Activated naive CD8-positive, alpha-beta T cell treated with anti-CD3 and anti-CD28 coated beads for 36 hours (primary cell): ENCODE results near the gene MYO5C. TPM values are rescaled to one million over a fixed set of nuclear protein-coding genes. Genes with fewer than 3 reads are reported as not detected.

Experiments
- DNase-seq: peaks from one replicate; pipeline ENCODE4 v3.0.0; 2021
- H3K27ac Mint-ChIP-seq: one replicate; pipeline ENCODE4 v1.8.0; 2022; ENCODE audit warnings: mild to moderate bottlenecking, moderate library complexity, mixed read lengths
- H3K27me3 Mint-ChIP-seq: one replicate; pipeline ENCODE4 v1.8.0; 2022; ENCODE audit warnings: mild to moderate bottlenecking, mixed read lengths
- H3K36me3 Mint-ChIP-seq: one replicate; pipeline ENCODE4 v1.8.0; 2021; ENCODE audit warnings: mild to moderate bottlenecking, mixed read lengths
- H3K4me1 Mint-ChIP-seq: one replicate; pipeline ENCODE4 v1.8.0; 2021; ENCODE audit warnings: mixed read lengths
- H3K4me3 Mint-ChIP-seq: one replicate; pipeline ENCODE4 v1.8.0; 2022; ENCODE audit warnings: mild to moderate bottlenecking, moderate library complexity, mixed read lengths
- H3K9me3 Mint-ChIP-seq: one replicate; pipeline ENCODE4 v1.8.0; 2022; ENCODE audit warnings: mixed read lengths
- total RNA-seq, 2 experiments: library from RNA; stranded (reverse); gene quantifications; one replicate each; pipeline ENCODE4 v1.2.3, GENCODE V29; 2021

Gene MYO5C, protein sequence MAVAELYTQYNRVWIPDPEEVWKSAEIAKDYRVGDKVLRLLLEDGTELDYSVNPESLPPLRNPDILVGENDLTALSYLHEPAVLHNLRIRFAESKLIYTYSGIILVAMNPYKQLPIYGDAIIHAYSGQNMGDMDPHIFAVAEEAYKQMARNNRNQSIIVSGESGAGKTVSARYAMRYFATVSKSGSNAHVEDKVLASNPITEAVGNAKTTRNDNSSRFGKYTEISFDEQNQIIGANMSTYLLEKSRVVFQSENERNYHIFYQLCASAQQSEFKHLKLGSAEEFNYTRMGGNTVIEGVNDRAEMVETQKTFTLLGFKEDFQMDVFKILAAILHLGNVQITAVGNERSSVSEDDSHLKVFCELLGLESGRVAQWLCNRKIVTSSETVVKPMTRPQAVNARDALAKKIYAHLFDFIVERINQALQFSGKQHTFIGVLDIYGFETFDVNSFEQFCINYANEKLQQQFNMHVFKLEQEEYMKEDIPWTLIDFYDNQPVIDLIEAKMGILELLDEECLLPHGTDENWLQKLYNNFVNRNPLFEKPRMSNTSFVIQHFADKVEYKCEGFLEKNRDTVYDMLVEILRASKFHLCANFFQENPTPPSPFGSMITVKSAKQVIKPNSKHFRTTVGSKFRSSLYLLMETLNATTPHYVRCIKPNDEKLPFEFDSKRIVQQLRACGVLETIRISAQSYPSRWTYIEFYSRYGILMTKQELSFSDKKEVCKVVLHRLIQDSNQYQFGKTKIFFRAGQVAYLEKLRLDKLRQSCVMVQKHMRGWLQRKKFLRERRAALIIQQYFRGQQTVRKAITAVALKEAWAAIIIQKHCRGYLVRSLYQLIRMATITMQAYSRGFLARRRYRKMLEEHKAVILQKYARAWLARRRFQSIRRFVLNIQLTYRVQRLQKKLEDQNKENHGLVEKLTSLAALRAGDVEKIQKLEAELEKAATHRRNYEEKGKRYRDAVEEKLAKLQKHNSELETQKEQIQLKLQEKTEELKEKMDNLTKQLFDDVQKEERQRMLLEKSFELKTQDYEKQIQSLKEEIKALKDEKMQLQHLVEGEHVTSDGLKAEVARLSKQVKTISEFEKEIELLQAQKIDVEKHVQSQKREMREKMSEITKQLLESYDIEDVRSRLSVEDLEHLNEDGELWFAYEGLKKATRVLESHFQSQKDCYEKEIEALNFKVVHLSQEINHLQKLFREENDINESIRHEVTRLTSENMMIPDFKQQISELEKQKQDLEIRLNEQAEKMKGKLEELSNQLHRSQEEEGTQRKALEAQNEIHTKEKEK (N-terminal part only)
- under 1 TPM; 0.56 to 0.98 TPM for total RNA-seq

DNA sequence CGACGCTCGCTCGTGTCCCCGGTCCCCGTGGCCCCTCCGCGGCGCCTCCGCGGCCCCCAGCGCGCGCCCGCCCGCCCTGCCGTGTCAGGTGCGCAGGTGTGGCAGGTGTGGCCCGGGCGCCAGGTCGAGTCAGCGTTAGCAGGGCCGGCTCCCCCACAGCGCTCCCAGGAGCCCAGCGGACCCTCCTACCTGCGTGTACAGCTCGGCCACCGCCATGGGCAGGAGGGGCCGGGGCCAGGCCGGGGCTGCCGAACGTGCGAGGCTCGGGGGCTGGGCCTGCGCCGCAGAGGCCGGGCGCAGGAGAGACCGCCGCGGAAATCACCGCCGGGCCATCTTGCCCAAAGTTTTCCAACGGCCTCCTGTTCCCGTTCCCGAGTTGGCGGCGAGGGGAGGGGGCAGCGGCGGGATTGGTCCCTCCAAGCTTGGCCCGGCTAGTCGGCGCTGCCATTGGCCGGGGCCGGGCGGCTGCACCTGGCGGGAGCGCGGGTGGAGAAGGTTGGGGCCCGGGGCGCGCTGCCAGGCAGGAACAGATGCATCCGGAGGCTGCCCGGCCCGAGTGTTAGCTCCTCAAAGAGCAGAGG lies at the start of gene MYO5C:
Gene MYO5C, minus strand, starts transcription at position 384 of the 581 bp plus-strand sequence. Its CDS starts 168 bp downstream, at position 216.
- peaks cover 52% of the 10 kb centered on the region for H3K27me3 Mint-ChIP-seq
- H3K36me3 Mint-ChIP-seq: no peaks in the 10 kb centered on the region
- DNase-seq: peak; percentile 20
- no peaks in the 10 kb centered on the region for H3K9me3 Mint-ChIP-seq
- H3K4me3 Mint-ChIP-seq: peak within 1 kb of the TSS; percentile 42
- no peak within 1 kb of the TSS for H3K27ac Mint-ChIP-seq
- H3K4me1 Mint-ChIP-seq: peaks cover 2% of the 10 kb centered on the region

DNA sequence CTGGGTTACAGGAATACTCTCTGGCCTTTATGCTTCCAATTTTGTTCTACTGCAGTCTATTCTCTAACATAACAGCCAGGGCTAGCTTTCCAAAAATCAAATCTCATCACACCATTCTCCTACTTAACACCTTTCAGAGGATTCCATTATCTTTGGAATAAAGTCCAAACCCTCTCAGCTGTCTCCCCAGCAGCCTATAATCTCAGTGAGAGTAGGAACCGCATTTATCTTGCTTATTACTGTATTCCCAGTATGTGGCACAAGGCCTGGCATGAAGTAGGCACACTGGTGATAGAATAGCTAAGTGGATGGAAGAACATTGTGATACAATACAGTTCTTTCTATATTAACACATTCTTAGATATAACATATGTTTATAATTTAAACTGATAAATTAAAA lies 49.0 kb upstream of the MYO5C start:
- Mint-ChIP-seq H3K27me3 (no peaks in the 10 kb centered on the region), H3K4me1 (no peaks in the 10 kb centered on the region), H3K9me3 (no peaks in the 10 kb centered on the region), H3K27ac (no peak overlapping the region), H3K36me3 (no peaks in the 10 kb centered on the region), H3K4me3 (no peak overlapping the region)
- no peak for DNase-seq

DNA sequence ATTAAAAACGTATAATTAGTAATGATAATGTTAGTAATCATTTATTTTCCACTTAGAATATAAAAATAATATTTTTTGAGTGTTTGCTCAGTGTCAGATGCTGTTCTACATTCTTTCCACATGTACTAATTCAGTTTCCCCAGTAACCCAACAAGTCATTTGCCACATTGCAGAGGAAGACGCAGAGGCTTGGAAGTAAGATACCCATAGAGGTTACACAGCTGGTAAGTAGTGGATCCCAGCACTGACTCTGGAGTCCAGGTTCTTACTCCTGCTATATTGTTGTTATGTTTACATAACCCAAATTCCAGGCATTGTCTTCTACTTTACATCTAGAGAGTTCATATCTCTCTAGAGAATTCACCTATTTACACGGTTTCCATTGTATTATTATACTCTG lies 48.2 kb upstream of the MYO5C start:
- no peak for DNase-seq
- H3K36me3 Mint-ChIP-seq: no peaks in the 10 kb centered on the region
- H3K4me3 Mint-ChIP-seq: no peak overlapping the region
- no peaks in the 10 kb centered on the region for H3K9me3 Mint-ChIP-seq
- no peaks in the 10 kb centered on the region for H3K4me1 Mint-ChIP-seq
- no peak overlapping the region for H3K27ac Mint-ChIP-seq
- H3K27me3 Mint-ChIP-seq: no peaks in the 10 kb centered on the region

DNA sequence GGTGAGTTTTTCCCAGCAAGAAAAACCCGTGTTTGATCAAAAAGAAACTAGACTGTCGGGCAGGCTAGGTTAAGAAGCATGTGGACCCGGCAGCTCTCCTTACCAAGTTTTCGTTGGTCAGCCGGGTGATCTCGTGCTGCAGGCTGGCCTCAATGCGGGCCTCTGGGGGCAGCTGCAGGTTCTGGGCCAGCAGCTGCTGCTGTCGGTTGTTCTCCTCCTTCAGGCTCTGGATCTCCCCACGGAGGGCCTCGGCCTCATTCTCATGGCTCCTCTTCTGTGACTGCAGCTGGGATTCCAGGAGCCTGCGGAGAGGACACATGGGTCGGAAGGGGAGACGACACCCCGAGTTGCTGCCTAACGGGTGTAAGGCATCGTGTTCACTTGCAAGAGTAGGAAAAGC lies 44.5 kb upstream of the MYO5C start:
- H3K4me3 Mint-ChIP-seq: no peak overlapping the region
- H3K4me1 Mint-ChIP-seq: no peaks in the 10 kb centered on the region
- no peaks in the 10 kb centered on the region for H3K36me3 Mint-ChIP-seq
- H3K27ac Mint-ChIP-seq: no peak overlapping the region
- DNase-seq: no peak
- no peaks in the 10 kb centered on the region for H3K27me3 Mint-ChIP-seq
- H3K9me3 Mint-ChIP-seq: no peaks in the 10 kb centered on the region

DNA sequence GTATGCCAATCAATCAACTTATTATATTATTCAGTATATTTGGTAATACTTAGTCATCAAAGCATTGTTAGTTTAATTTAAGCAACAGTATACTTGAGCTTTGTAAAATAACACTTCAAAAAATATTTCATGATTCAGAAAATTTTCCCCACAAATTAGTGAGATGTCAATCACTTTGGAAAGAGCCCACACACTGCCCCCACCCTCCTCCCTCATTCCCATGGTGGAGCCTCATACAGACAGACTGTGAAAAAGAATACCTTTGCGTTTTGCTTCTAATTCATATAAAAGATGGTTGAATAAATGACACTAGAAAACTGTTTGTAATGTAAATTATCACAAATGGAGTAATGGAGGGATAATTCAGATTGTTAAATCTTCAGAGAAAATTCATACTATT lies 43.3 kb upstream of the MYO5C start:
- H3K36me3 Mint-ChIP-seq: peaks cover 2% of the 10 kb centered on the region

DNA sequence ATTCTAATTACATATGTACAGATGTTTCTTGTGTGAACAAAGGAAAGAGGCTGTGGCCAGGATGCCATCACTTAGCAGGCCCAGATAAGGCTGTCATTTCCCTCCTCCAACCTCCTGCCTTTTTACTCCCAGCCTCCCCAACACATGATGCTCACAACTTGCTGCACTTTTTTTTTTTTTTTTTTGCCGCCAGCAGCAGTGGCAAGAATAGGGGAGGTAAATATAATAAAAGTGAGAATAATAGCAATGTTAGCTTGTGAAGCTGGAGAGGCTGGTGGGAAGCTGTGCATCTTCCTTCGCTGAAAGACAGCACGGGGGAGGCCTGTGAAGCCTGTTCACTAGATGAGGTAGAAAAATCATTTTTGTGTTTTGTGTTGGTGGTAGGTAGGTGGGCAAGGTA lies 42.5 kb upstream of the MYO5C start:
- Mint-ChIP-seq H3K27me3 (no peaks in the 10 kb centered on the region), H3K27ac (no peak overlapping the region), H3K4me3 (no peak overlapping the region), H3K9me3 (no peaks in the 10 kb centered on the region), H3K36me3 (peaks cover 2% of the 10 kb centered on the region), H3K4me1 (peaks cover under 1% of the 10 kb centered on the region)
- DNase-seq: no peak

More for the DNA sequence above, 43.3 kb upstream of the MYO5C start:
- no peak for DNase-seq
- Mint-ChIP-seq H3K4me3 (no peak overlapping the region), H3K9me3 (no peaks in the 10 kb centered on the region), H3K27ac (no peak overlapping the region), H3K4me1 (no peaks in the 10 kb centered on the region), H3K27me3 (no peaks in the 10 kb centered on the region)

DNA sequence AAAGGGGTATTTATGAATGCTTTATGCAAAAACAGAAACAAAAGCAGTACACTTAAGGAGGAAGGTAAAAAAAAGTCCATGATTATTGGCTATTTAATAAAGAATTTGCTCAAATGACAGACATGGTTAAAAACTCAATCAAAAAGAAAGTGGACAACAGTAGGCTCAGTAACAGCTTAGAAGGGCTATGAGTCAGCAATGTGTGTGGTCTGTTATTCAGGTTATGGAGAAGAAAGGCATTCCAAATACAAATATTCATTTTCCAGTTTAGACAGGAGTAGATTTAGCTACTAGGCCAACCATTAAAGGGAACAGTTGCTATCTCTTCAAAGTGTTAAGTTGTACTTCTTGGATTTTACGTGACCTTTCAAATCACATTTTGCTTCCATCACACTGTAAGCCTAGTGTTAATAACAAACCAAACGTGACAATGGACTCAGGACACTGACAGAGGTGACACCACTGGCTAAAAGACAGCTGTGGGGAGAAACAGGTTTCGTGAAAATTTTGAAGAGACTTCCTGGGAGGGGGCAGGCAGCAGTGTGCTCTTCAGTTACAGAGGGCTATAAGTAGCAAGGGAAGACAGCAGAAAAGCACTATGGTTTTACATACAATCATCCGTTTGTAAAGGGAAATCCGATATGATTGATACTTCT lies 41.7 kb upstream of the MYO5C start:
- Mint-ChIP-seq H3K9me3 (no peaks in the 10 kb centered on the region), H3K27ac (peak overlapping the region; percentile 2), H3K4me1 (peaks cover 3% of the 10 kb centered on the region), H3K36me3 (peaks cover 2% of the 10 kb centered on the region), H3K27me3 (no peaks in the 10 kb centered on the region), H3K4me3 (no peak overlapping the region)
- DNase-seq: no peak

DNA sequence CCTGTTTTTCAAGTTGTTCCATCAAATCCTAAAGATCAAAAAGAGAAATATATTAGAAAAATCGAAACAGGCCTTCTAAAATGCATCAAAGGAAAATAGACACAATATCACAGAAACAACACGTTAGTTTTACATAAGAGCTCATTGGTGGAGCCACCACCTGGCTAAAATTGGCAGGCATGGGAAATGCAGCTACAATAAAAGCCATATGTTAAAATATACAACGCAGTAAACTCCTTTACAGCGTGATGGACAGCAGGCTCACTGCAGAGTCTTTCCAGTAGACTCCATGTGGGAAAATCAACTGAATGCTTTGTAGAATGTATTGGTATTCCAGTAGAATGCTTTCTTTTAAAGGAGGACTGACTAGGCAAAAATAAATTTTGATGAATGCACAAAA lies 40.9 kb upstream of the MYO5C start:
- H3K4me3 Mint-ChIP-seq: no peak overlapping the region
- H3K36me3 Mint-ChIP-seq: peaks cover 2% of the 10 kb centered on the region
- no peak overlapping the region for H3K27ac Mint-ChIP-seq

DNA sequence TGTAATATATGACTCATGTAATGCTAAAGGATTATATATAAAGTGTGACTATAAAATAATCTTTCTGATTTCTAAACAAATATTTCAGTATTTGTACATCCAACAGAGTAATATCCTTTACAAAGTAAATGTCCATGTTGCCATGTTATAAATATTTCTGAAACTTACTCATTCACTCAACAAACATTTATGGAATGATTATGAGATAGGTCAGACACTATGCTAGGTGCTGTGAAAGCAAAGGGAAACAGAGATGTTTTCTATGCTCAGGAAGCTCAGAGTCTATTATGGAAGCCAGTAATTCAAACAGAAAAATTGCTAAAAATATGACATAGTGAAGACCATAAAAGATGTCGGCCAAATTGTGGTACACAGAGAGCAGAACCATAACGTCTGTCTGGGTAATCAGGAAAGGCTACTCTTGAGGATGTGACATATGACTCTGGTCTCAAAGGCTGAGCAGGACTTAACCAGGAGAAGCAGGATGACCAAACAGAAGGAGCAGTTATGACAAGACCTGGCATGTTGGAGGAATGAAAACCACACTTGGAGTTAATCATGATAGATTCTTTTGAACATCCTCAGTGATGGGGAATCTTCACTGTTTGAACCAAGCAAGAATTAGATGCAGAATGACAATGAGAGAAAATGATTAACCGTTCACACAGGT lies 39.0 kb upstream of the MYO5C start:
- H3K27me3 Mint-ChIP-seq: no peaks in the 10 kb centered on the region
- H3K4me1 Mint-ChIP-seq: peaks cover 14% of the 10 kb centered on the region
- H3K27ac Mint-ChIP-seq: no peak overlapping the region
- peaks cover 2% of the 10 kb centered on the region for H3K36me3 Mint-ChIP-seq
- DNase-seq: no peak
- no peaks in the 10 kb centered on the region for H3K9me3 Mint-ChIP-seq
- no peak overlapping the region for H3K4me3 Mint-ChIP-seq

More for the DNA sequence above, 40.9 kb upstream of the MYO5C start:
- H3K4me1 Mint-ChIP-seq: peaks cover 10% of the 10 kb centered on the region
- H3K27me3 Mint-ChIP-seq: no peaks in the 10 kb centered on the region
- H3K9me3 Mint-ChIP-seq: no peaks in the 10 kb centered on the region
- DNase-seq: no peak

DNA sequence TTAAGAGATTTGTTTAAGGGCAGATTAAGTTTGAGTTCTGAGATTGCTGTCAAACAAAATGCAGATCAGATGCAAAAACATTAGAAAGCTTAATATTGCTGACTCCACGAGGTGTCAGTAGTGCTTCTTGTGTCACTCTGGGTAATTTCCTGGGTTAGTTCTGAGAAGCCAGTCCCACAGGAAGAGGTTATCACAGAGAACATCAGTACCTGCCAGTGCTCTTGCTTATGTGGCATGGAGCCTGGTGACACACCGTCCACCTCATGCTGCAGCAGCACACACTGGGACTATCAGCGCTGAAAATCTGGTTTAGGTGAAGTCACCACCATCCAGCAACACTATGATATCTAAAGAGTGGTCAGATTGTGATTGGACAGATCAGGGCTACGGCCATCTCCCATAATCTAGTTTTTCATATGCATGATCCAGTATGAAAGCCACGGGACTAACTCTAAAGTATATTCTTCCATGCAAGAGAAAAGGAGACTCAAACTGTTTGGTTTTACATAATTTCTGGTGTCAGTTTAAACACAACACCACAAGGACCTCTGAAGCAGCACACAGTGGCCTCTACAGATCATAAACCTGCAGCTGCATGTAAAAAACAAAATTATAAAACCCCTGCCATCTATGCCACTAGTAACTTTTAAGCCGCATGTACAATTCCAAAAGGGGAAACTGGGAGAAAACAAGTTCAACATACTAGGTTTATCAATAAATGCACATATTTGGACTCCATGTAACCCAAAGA lies 36.1 kb upstream of the MYO5C start:
- H3K4me1 Mint-ChIP-seq: peaks cover 14% of the 10 kb centered on the region
- DNase-seq: peak; percentile 38
- peak overlapping the region; percentile 77 for H3K27ac Mint-ChIP-seq
- H3K9me3 Mint-ChIP-seq: no peaks in the 10 kb centered on the region
- H3K36me3 Mint-ChIP-seq: peaks cover 4% of the 10 kb centered on the region
- no peak overlapping the region for H3K4me3 Mint-ChIP-seq
- H3K27me3 Mint-ChIP-seq: no peaks in the 10 kb centered on the region

DNA sequence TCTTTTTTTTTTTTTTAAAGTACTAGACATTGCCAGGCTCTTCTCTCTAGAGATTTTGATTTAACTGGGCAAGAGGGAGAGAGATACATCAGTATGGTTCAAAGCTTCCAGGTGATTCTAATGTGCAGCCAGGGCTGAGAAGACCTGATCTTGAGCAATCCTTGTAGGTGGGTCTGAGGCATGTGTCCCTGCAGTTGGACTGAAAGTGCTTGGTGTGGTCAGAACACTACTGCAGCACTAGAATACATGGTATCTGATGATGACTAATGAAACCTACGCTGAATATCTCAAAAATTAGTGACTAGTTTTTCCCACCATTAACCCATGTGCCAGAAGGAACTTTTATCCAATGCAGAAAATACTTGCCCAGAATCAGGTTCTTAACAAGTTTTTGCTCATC lies 34.4 kb upstream of the MYO5C start:
- DNase-seq: no peak
- Mint-ChIP-seq H3K36me3 (peaks cover 4% of the 10 kb centered on the region), H3K9me3 (no peaks in the 10 kb centered on the region), H3K27me3 (no peaks in the 10 kb centered on the region), H3K4me1 (peaks cover 14% of the 10 kb centered on the region), H3K4me3 (no peak overlapping the region), H3K27ac (no peak overlapping the region)

DNA sequence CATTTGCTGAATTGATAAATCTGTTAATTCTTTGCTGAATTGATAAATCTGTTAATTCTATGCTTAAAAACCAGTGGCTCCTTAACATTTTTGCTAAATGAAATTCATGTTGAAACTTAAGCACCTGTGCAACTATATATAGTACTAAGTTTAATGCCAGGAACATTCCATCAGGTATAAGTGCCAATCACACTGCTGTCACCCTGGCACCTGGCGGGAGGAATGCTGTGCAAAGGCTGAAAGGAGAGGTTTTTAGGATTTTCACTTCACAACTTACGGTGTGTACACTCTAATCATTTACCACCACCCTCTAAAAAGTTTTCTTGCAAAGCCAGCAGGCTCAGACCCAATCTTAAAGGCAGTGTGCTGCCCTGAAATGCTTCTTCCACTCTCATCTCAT lies 33.5 kb upstream of the MYO5C start:
- Mint-ChIP-seq H3K27me3 (no peaks in the 10 kb centered on the region), H3K27ac (no peak overlapping the region), H3K9me3 (no peaks in the 10 kb centered on the region), H3K4me1 (peaks cover 14% of the 10 kb centered on the region), H3K4me3 (no peak overlapping the region), H3K36me3 (peaks cover 2% of the 10 kb centered on the region)
- DNase-seq: no peak

DNA sequence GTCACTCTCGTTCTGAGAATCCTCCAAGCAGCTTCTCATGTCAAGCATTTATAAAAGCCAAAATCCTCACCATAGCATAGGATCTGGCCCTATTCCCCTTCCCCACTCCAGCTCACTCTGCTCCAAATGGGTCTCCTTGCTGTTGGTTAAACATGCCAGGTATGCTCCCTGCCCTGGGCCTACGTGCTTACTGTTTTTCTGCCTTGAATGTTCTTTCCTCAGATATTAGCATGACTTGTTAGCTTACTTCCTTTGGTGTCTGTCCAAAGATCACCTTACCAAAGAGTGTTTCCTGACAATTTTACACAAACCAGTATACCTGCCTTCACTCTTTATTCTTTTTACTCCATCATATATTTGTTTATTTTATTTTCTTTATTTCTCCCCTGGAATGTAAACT lies 33.1 kb upstream of the MYO5C start:
- Mint-ChIP-seq H3K27ac (no peak overlapping the region), H3K36me3 (peaks cover 2% of the 10 kb centered on the region), H3K27me3 (no peaks in the 10 kb centered on the region), H3K4me3 (no peak overlapping the region), H3K9me3 (no peaks in the 10 kb centered on the region), H3K4me1 (peaks cover 14% of the 10 kb centered on the region)
- DNase-seq: no peak
